Activated CD4-positive, alpha-beta T cell treated with anti-CD3 and anti-CD28 coated beads for 1 hour (primary cell): ENCODE measurements around the gene CREB3L2.
"Not testable (repeated sequence)": the region's sequence is repeated elsewhere in the genome, so short reads cannot be mapped to it uniquely, and the experiment has no call there.

Source experiments
- DNase-seq: peaks from one replicate; pipeline ENCODE4 v3.0.0-alpha.2; 2020

Gene CREB3L2

DNA sequence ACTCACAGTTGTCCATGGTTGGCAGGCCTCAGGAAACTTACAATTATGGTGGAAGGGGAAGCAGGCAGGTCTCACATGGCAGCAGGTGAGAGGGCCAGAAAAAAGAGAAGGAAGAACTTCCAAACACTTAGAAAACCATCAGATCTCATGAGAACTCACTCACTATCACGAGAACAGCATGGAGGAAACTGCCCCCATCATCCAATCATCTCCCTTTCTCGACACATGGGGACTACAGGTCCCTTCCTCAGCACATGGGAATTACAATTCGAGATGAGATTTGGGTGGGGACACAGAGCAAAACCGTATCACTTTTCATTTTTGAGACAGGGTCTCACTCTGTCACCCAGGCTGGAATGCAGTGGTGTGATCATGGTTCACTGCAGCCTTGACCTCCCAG is 12.3 kb upstream of the CREB3L2 start:
- DNase-seq = not testable (repeated sequence)

- no peak for DNase-seq
Observed at GRCh38 chr7:138009350-138009653, 7.4 kb upstream of the CREB3L2 start.

GRCh38 chr7:138008588-138009349 is 6.9 kb upstream of the CREB3L2 start:
- DNase-seq = no peak

- DNase-seq = no peak
Observed at GRCh38 chr7:138008019-138008587, 6.2 kb upstream of the CREB3L2 start.

- no peak for DNase-seq
Observed at GRCh38 chr7:138006106-138006505, 4.2 kb upstream of the CREB3L2 start.

- no peak for DNase-seq
Observed at GRCh38 chr7:138004936-138005335, 3.0 kb upstream of the CREB3L2 start.

GRCh38 chr7:138004046-138004445 is 2.2 kb upstream of the CREB3L2 start:
- no peak for DNase-seq

GRCh38 chr7:138002828-138003189 is 923 bp upstream of the CREB3L2 start:
- no peak for DNase-seq

DNA sequence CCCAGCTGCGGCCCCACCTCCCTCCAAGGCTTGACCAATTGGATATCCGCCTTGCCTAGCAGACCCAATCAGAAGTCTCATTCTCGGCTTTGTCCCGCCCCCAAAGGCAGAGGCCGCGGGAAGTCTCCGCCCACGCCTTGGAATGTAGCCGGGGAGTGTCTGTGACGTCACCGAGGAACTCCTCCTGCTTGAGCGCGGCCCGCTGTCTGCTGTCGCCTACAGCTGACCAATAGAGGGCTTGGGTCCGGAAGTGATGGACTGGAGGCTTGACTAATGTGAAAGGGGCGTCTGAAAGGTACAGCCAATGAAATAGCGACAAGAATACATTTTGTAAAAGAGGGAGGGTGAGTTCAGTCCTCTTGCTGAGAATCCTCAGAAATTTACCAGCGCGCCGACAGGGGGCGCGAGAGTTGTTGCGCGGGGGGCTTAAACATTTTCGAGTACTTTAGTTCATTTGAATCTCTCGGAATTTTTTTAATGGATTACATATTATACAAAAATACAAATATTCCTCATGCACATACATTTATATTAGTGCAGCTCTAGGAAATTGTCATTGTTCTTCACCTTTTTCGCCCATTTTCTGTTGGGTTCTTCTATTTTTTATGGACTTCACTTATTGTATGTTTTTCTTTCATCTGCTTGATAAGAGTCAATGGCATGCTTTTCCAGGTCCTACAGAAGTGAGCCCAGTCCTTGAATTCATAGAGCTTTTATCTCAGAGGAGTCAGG is 376 bp upstream of the CREB3L2 start:
- peak; percentile 96 for DNase-seq

- no peak for DNase-seq
Observed at GRCh38 chr7:138000081-138000701, 1.7 kb downstream of the CREB3L2 start.

- DNase-seq = no peak
Observed at GRCh38 chr7:137999496-138000080, 2.3 kb downstream of the CREB3L2 start.

- no peak for DNase-seq
Observed at GRCh38 chr7:137998250-137998649, 3.6 kb downstream of the CREB3L2 start.

GRCh38 chr7:137996871-137997270 is 5.0 kb downstream of the CREB3L2 start:
- DNase-seq = no peak

DNA sequence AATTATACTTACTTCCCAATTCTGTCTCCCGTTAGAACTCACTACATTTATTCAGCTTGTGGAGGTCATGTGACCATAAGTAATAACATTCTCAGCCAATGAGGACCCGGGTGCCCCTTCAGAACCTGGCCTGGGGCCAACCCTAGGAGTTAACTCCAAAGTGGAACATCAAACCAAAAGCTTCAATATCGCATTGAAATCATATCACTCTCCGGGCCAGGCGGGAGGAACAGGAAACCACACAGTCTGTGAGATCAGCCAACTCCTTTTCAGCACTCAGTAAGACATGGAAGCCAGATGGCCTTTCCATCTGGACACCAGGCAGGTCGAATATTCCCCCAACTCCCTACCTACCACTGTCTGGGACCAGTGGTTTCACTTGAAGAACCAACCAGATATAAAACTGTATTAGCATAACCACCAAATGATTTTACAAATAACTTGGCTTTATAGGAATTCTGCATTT is 5.5 kb downstream of the CREB3L2 start:
- no peak for DNase-seq

- no peak for DNase-seq
Observed at GRCh38 chr7:137994216-137994615, 7.7 kb downstream of the CREB3L2 start.

- no peak for DNase-seq
Observed at GRCh38 chr7:137993395-137993743, 8.5 kb downstream of the CREB3L2 start.

DNA sequence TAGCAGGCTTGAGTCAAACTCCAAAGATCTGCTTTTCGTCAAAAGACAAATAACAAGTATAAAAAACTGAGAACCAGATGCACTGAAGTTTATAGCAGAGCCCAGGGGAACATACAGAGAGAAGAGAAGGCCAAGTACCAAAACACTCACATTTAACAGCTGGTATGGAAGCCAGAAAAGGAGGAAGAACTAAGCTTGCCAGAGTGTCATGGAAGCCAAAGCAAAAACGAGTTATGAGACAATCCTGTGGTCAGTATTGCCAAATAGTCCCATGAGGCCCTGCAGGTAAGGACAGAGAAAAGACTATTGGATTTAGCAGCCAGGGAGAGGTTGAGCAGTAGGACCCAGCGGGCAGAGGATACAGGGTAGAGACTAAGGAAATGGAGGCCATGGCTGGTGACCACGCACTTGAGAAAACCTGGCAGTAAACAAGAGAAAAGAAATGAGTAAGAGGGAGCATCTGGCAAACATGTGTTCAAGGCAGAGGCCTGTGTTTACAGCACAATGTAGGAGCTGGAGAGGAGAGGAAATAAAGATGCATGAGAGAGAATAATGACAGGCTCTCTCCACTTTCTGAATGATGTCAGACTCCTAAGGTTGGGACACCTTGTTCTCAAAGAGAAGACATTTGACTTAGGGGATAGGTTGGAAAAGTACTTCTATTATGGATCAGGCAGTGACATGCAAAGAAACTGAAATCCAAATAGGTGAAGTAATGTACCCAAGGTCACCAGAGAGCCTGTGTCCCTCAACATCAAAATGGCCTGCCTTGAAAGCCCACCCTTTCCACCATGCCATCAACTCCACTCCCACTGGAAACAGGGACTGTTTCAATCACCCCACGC is 9.1 kb downstream of the CREB3L2 start:
- DNase-seq = no peak

DNA sequence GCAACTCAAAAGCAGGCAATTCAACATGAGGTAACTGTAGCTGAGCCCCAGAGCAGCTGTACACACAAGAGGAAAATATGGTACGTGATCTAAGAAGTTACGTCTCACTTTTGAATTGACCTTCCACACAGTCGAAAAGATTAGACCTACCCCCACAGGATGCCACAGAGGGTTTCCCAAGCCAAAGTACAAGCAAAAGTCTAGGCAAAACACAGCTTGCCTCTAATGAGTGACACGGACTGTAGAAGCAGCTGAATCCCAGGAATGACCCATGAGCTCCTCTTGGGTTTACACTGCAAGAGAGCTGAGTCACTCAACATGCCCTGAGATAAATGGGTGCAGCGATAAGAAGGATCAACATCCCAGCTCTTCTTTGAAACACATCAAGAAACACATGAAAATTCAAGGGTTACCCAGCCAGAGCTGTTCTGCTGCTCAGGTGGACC is 9.8 kb downstream of the CREB3L2 start:
- DNase-seq = no peak

DNA sequence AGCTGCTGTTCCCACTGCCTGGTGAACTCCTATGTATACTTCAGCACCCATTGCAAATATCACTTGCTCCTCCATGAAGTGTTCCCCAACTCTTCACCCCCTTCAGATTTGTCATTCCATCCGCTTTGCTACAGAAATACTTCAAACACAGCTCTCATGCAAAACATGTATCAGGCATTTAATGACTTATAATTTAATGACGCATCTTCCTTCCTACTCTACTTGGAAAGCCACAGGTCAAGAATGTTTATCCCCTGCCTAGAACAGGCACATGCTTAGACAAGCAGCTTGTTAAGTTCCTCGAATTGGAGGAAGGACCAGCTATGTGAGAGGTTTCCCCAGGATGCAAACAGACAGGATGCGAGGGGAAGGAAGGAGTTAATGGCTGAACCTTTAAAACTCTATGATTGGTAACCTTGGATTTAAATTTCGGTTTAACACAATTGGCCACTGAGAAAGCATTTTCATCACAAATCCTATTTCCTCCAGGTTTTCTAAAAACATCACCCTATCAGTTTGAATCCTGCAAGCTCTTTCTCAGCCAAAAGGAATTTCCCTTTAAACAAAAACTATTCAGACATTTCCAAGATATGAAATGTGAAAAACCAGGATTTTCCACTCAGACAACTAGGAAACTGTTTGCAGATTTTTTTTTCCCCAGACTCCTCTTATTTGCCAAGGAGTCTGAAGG is 11.5 kb downstream of the CREB3L2 start:
- DNase-seq = no peak

DNA sequence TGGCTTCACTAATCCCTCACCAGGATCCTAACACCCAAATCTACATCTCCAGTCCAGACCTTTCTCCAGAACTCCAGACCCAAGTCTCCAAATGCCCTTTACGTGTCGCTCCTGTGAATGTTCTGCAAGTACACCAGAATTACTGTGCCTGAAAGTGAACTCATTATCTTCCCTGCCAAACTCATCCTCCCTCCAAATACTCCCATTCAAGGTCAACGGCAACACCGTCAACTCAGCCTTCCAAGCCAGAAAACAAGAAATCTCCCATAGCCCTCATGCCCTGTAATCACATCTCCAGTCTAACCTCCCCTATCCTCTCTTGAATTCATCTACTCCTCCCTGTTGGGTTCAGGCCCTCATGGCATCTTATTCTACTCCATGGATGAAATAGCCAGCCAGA is 12.3 kb downstream of the CREB3L2 start:
- DNase-seq = no peak

DNA sequence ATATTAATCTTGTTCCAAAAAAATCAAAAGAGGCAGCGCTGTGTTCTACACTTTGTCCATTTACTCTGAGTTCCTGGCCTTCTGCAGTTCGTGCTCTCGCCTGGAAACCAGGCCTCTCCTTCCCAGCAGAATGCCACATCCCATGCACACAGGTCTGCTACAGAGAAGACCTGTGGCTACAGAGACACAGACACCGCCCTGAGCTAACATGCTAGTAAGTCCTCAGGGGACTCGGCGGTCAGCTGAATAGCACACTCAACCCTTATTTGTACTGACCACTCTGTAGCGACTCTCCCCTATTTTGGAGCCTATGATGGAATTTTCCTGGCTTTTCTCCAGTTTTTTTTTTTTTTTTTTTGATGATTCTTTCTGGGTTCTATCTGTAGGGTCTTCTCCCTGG is 12.8 kb downstream of the CREB3L2 start:
- DNase-seq = no peak

GRCh38 chr7:137987968-137988367 is 13.9 kb downstream of the CREB3L2 start:
- no peak for DNase-seq
